ENCODE data around the gene HSPA12B. TPM values are rescaled to one million over a fixed set of nuclear protein-coding genes. Genes with fewer than 3 reads are reported as not detected.
A peak's percentile ranks its signal among the peaks of the same experiment; 100 is the strongest.

HSPA12B gene
- total and polyA plus RNA-seq, 2 experiments from 2014 or later = 2.5 to 3.4 TPM

- H2AFZ ChIP-seq = no peak overlapping the region
- H3K27ac ChIP-seq = no peak overlapping the region
These were observed 34.1 kb downstream of the HSPA12B start for GRCh38 chr20:3766422-3767109.

GRCh38 chr20:3767110-3767426, 34.6 kb downstream of the HSPA12B start:
- peak overlapping the region; percentile 39 for H2AFZ ChIP-seq
- 4% methylated on average over 17 of the region's 21 CpGs for WGBS (ENCODE audit: low lambda C conversion rate, missing lambda C conversion rate)
- H3K4me3 ChIP-seq = peak overlapping the region; percentile 39
- no peaks in the 10 kb centered on the region for H3K36me3 ChIP-seq (replicated peaks; ENCODE audit: insufficient read depth, low read depth)
- peak overlapping the region; percentile 94 for H3K4me2 ChIP-seq
- TF ChIP-seq EZH2phosphoT487 (IDR thresholded peaks at IDR 0.05; ENCODE audit: low read depth, severe bottlenecking, unreplicated experiment) (no peak), EZH2 (IDR thresholded peaks at IDR 0.05; ENCODE audit: borderline replicate concordance) (no peak)
- TF ChIP-seq, protein P1, sequence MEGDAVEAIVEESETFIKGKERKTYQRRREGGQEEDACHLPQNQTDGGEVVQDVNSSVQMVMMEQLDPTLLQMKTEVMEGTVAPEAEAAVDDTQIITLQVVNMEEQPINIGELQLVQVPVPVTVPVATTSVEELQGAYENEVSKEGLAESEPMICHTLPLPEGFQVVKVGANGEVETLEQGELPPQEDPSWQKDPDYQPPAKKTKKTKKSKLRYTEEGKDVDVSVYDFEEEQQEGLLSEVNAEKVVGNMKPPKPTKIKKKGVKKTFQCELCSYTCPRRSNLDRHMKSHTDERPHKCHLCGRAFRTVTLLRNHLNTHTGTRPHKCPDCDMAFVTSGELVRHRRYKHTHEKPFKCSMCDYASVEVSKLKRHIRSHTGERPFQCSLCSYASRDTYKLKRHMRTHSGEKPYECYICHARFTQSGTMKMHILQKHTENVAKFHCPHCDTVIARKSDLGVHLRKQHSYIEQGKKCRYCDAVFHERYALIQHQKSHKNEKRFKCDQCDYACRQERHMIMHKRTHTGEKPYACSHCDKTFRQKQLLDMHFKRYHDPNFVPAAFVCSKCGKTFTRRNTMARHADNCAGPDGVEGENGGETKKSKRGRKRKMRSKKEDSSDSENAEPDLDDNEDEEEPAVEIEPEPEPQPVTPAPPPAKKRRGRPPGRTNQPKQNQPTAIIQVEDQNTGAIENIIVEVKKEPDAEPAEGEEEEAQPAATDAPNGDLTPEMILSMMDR (IDR thresholded peaks at IDR 0.05; ENCODE audit: poor library complexity) = no peak
- no peaks in the 10 kb centered on the region for H3K9me3 ChIP-seq (ENCODE audit: low read depth)
- no peak overlapping the region for H3K27ac ChIP-seq
- no peak for DNase-seq (ENCODE audit: low spot score)
- no peaks in the 10 kb centered on the region for H3K27me3 ChIP-seq
- no peaks in the 10 kb centered on the region for H4K20me1 ChIP-seq (ENCODE audit: insufficient read depth, poor library complexity, severe bottlenecking)
- H3K9me2 ChIP-seq (replicated peaks; ENCODE audit: insufficient read depth) = no peaks in the 10 kb centered on the region
- H3K79me2 ChIP-seq = no peaks in the 10 kb centered on the region
- H3K4me1 ChIP-seq (ENCODE audit: insufficient read depth) = peaks cover 13% of the 10 kb centered on the region

More at GRCh38 chr20:3766422-3767109, 34.1 kb downstream of the HSPA12B start:
- 57% methylated on average over 9 of the region's 9 CpGs for WGBS (ENCODE audit: low lambda C conversion rate, missing lambda C conversion rate)
- no peaks in the 10 kb centered on the region for H3K27me3 ChIP-seq
- no peaks in the 10 kb centered on the region for H3K9me2 ChIP-seq (replicated peaks; ENCODE audit: insufficient read depth)
- H3K4me1 ChIP-seq (ENCODE audit: insufficient read depth) = peaks cover 13% of the 10 kb centered on the region
- no peaks in the 10 kb centered on the region for H3K79me2 ChIP-seq
- no peaks in the 10 kb centered on the region for H3K9me3 ChIP-seq (ENCODE audit: low read depth)
- peak overlapping the region; percentile 94 for H3K4me2 ChIP-seq
- no peaks in the 10 kb centered on the region for H4K20me1 ChIP-seq (ENCODE audit: insufficient read depth, poor library complexity, severe bottlenecking)
- TF ChIP-seq, protein P1 (IDR thresholded peaks at IDR 0.05; ENCODE audit: poor library complexity) = no peak
- TF ChIP-seq EZH2phosphoT487 (IDR thresholded peaks at IDR 0.05; ENCODE audit: low read depth, severe bottlenecking, unreplicated experiment) (no peak), EZH2 (IDR thresholded peaks at IDR 0.05; ENCODE audit: borderline replicate concordance) (no peak)
- H3K36me3 ChIP-seq (replicated peaks; ENCODE audit: insufficient read depth, low read depth) = no peaks in the 10 kb centered on the region
- no peak for DNase-seq (ENCODE audit: low spot score)
- no peak overlapping the region for H3K4me3 ChIP-seq

DNA sequence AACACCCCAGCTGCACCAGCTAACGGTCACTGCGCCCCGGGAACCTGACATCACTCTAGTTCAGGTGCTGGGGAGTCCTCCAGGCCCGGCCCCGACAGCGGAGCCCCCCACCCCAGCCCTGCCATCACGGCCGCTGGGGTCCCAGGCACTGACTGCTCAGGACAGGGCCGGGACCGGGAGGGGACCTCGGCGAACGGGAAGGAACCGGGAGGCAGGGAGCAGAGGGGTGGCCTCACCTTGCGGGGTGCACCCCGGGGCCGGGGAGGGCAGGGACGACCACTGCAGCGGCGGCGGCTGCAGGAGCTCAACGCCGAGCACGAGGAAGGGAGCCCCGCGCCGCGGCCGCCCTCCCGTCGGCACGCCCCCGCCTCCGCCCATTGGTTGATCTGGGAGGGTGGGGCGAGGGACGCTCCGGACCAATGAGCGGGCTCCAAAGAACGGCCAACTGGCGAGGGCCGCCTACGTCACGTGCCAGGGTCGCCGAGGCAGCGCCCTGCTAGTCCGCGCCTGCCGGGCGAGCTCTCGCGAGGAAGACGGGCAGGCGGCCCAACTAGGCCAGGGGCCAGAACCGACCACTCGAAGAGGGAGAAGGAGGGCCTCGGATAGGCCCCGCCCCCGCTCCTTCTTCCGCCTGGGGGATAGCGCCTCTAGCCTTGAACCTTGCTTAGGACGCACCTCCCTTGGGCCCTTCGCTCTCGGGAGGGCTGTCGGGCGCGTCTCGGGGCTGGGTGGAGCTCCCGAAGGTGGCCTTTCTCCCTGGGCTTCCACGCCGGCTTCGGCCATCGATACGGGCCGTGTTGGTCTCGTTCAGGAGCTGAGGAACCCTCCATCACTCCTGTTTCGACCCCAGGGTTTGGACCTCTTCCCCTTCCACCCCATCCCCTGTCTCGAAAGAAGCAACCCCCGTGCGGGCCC, 35.2 kb downstream of the HSPA12B start, which contains the start of gene ADISSP:
ADISSP (minus strand) TSS at position 327 of the 915 bp plus-strand sequence. CDS start 7,653 bp downstream, outside the sequence.
- WGBS (ENCODE audit: low lambda C conversion rate, missing lambda C conversion rate) = under 1% methylated on average over 48 of the region's 80 CpGs
- Histone ChIP-seq H3K4me1 (ENCODE audit: insufficient read depth) (peaks cover 13% of the 10 kb centered on the region), H3K79me2 (no peaks in the 10 kb centered on the region), H4K20me1 (ENCODE audit: insufficient read depth, poor library complexity, severe bottlenecking) (no peaks in the 10 kb centered on the region), H3K27me3 (no peaks in the 10 kb centered on the region), H3K9me3 (ENCODE audit: low read depth) (no peaks in the 10 kb centered on the region), H3K4me2 (peak within 1 kb of the TSS; percentile 94), H3K27ac (peak within 1 kb of the TSS; percentile 79), H3K9me2 (replicated peaks; ENCODE audit: insufficient read depth) (no peaks in the 10 kb centered on the region), H2AFZ (peak within 1 kb of the TSS; percentile 76), H3K4me3 (peak within 1 kb of the TSS; percentile 56), H3K36me3 (replicated peaks; ENCODE audit: insufficient read depth, low read depth) (no peaks in the 10 kb centered on the region)
- TF ChIP-seq EZH2 (IDR thresholded peaks at IDR 0.05; ENCODE audit: borderline replicate concordance) = no peak
- TF ChIP-seq, protein P1 (IDR thresholded peaks at IDR 0.05; ENCODE audit: poor library complexity) = peak; percentile 18
- peak; percentile 99 for DNase-seq (ENCODE audit: low spot score)

Measured in hepatocyte (in vitro differentiated cells).